Spleen (tissue), 7 donors: Measurements from ENCODE around the gene LRRC74B.
"Not testable (repeated sequence)": the region's sequence is repeated elsewhere in the genome, so short reads cannot be mapped to it uniquely, and the experiment has no call there.

ENCODE experiments used
- POLR2A ChIP-seq, 3 donors: fragments of 450-650 bp; IDR thresholded peaks; one replicate each; pipeline ENCODE4 v1.5.1; 2017; ENCODE audit warnings: antibody characterized with exemption in 3 of 3, mild to moderate bottlenecking in 1 of 3
- POLR2AphosphoS5 ChIP-seq, 3 donors: sonication (generic); formaldehyde crosslinking; IDR thresholded peaks; one replicate each; pipeline ENCODE4 v1.5.1; 2017; ENCODE audit warnings: antibody characterized with exemption in 3 of 3
- TF ChIP-seq, protein P1 (sequence below), 11 experiments: fragments of 200-600 bp in 7 of 11; fragments of 450-650 bp in 4 of 11; sonication (generic) in 4 of 11; IDR thresholded peaks in 8 of 11; conservative IDR thresholded peaks in 3 of 11; 1 replicate in 7 of 11; 2 replicates in 4 of 11; pipeline versions ENCODE4 v1.4.0 to v1.8.0; 2016 to 2021; ENCODE audit warnings: antibody characterized with exemption in 11 of 11, inconsistent platforms in 4 of 11, mild to moderate bottlenecking in 1 of 11
- donor health status: DM: no; HTN: no; CAD: no; lungs with moderate emphysema.
- donor health status: DM: no; HTN: no; CAD: no.
- donor health status: DM: no; HTN: no; CAD: no.

DNA sequence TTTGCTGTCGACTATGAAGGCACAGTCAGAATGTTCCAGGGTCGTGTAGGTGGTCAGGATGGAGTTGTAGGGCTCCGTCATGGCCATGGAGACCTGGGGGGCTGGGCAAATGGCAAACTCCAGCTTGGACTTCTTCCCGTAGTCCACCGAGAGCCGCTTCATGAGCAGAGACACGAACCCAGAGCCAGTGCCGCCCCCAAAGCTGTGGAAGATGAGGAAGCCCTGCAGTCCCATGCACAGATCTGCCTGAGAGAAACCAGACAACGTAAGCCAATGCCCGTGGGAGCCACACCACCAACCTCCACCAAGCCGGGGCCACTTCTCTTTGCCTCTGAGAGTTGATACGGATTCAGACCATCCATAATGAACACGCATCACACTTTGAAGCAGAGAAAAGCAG lies 36.5 kb upstream of the LRRC74B start:
- TF ChIP-seq, protein P1, sequence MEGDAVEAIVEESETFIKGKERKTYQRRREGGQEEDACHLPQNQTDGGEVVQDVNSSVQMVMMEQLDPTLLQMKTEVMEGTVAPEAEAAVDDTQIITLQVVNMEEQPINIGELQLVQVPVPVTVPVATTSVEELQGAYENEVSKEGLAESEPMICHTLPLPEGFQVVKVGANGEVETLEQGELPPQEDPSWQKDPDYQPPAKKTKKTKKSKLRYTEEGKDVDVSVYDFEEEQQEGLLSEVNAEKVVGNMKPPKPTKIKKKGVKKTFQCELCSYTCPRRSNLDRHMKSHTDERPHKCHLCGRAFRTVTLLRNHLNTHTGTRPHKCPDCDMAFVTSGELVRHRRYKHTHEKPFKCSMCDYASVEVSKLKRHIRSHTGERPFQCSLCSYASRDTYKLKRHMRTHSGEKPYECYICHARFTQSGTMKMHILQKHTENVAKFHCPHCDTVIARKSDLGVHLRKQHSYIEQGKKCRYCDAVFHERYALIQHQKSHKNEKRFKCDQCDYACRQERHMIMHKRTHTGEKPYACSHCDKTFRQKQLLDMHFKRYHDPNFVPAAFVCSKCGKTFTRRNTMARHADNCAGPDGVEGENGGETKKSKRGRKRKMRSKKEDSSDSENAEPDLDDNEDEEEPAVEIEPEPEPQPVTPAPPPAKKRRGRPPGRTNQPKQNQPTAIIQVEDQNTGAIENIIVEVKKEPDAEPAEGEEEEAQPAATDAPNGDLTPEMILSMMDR (IDR thresholded peaks at IDR 0.05 in 8 of 11, conservative IDR thresholded peaks at IDR 0.05 in 3 of 11), result not testable (repeated sequence)
- TF ChIP-seq POLR2A, POLR2AphosphoS5 (IDR thresholded peaks at IDR 0.05): not testable (repeated sequence)
